KMS-11 (cell line): Measurements from ENCODE around the gene TOMM70.

Experiments used
- H2AFZ ChIP-seq: fragments of 200-600 bp; sonication (generic); 2 replicates; pipeline ENCODE4 v1.6.1; 2016; ENCODE audit warnings: antibody characterized with exemption, mixed run types, low read depth
- H3K27ac ChIP-seq: fragments of 200-600 bp; sonication (generic); 2 replicates; pipeline ENCODE4 v1.6.1; 2016; ENCODE audit warnings: mild to moderate bottlenecking, mixed run types
- H3K27me3 ChIP-seq: fragments of 200-600 bp; sonication (generic); 2 replicates; pipeline ENCODE4 v1.6.1; 2017; ENCODE audit warnings: mild to moderate bottlenecking, low read depth, mixed run types, moderate library complexity; ENCODE audit not compliant: insufficient read depth
- H3K36me3 ChIP-seq: fragments of 200-600 bp; sonication (generic); 2 replicates; pipeline ENCODE4 v1.6.1; 2017; ENCODE audit warnings: mild to moderate bottlenecking, mixed run types; ENCODE audit not compliant: insufficient read depth
- H3K4me1 ChIP-seq: fragments of 200-600 bp; sonication (generic); 2 replicates; pipeline ENCODE4 v1.6.1; 2016; ENCODE audit warnings: mild to moderate bottlenecking, low read depth, mixed run types; ENCODE audit not compliant: poor library complexity, severe bottlenecking
- H3K4me2 ChIP-seq: fragments of 200-600 bp; sonication (generic); 2 replicates; pipeline ENCODE4 v1.7.0; 2016; ENCODE audit warnings: mild to moderate bottlenecking, mixed run types
- H3K4me3 ChIP-seq: fragments of 200-600 bp; sonication (generic); IDR thresholded peaks from 2 replicates; pipeline ENCODE4 v1.6.1; 2017; ENCODE audit warnings: low read depth, low read length, mixed read lengths; ENCODE audit not compliant: insufficient read depth
- H3K79me2 ChIP-seq: fragments of 200-600 bp; sonication (generic); 2 replicates; pipeline ENCODE4 v1.6.1; 2016; ENCODE audit warnings: low read depth, mixed run types; ENCODE audit not compliant: insufficient read depth
- H3K9ac ChIP-seq: fragments of 200-600 bp; sonication (generic); 2 replicates; pipeline ENCODE4 v1.6.1; 2016; ENCODE audit warnings: mild to moderate bottlenecking, mixed run types
- H4K20me1 ChIP-seq: fragments of 200-600 bp; sonication (generic); 2 replicates; pipeline ENCODE4 v1.6.1; 2016; ENCODE audit warnings: mild to moderate bottlenecking, mixed run types; ENCODE audit not compliant: insufficient read depth
- CTCF ChIP-seq: fragments of 200-600 bp; sonication (generic); conservative IDR thresholded peaks from 2 replicates; pipeline ENCODE4 v1.6.1; 2017; ENCODE audit warnings: low read depth, mild to moderate bottlenecking, antibody characterized with exemption, low read length, moderate library complexity, mixed read lengths

TOMM70 gene

GRCh38 chr3:100429187-100429716 is 28.4 kb upstream of the TOMM70 start:
- Histone ChIP-seq H3K4me3 (no peak overlapping the region), H3K4me2 (no peak overlapping the region), H3K27me3 (no peaks in the 10 kb centered on the region), H3K4me1 (no peaks in the 10 kb centered on the region), H3K9ac (no peak overlapping the region), H3K79me2 (no peaks in the 10 kb centered on the region), H3K36me3 (no peaks in the 10 kb centered on the region), H3K27ac (no peak overlapping the region), H4K20me1 (no peaks in the 10 kb centered on the region), H2AFZ (no peak overlapping the region)
- no peak for TF ChIP-seq CTCF

DNA sequence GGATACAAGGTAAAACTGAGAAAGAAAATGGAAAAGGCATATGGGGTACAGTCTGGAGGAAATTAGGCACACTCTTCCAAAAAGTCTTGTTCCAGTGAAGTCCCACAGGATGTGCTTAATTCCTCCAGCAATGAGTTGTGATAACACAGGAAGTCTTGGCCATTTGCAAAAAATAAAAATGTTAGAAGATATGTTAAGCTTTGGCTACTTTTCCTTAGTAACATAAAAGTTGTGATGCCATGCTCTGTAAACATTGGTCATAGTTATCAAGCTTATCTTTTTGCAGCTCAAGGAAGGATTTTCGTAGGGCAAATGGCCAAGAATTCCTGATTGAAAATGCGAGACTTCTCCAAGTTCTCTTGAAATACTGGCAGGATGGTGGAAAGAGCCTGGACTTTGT is 26.8 kb upstream of the TOMM70 start:
- Histone ChIP-seq H3K4me1 (no peaks in the 10 kb centered on the region), H3K9ac (no peak overlapping the region), H3K27ac (no peak overlapping the region), H3K4me3 (no peak overlapping the region), H3K36me3 (no peaks in the 10 kb centered on the region), H4K20me1 (no peaks in the 10 kb centered on the region), H2AFZ (no peak overlapping the region), H3K79me2 (no peaks in the 10 kb centered on the region), H3K27me3 (no peaks in the 10 kb centered on the region), H3K4me2 (no peak overlapping the region)
- TF ChIP-seq CTCF, result no peak

GRCh38 chr3:100426067-100426682 is 25.3 kb upstream of the TOMM70 start:
- H3K9ac ChIP-seq, result no peak overlapping the region
- H3K27ac ChIP-seq, result no peak overlapping the region
- no peaks in the 10 kb centered on the region for H3K4me1 ChIP-seq
- H2AFZ ChIP-seq, result no peak overlapping the region
- no peaks in the 10 kb centered on the region for H3K79me2 ChIP-seq
- no peak for TF ChIP-seq CTCF
- H3K4me2 ChIP-seq, result no peak overlapping the region
- H3K4me3 ChIP-seq, result no peak overlapping the region
- H3K36me3 ChIP-seq, result no peaks in the 10 kb centered on the region
- no peaks in the 10 kb centered on the region for H4K20me1 ChIP-seq
- no peaks in the 10 kb centered on the region for H3K27me3 ChIP-seq

DNA sequence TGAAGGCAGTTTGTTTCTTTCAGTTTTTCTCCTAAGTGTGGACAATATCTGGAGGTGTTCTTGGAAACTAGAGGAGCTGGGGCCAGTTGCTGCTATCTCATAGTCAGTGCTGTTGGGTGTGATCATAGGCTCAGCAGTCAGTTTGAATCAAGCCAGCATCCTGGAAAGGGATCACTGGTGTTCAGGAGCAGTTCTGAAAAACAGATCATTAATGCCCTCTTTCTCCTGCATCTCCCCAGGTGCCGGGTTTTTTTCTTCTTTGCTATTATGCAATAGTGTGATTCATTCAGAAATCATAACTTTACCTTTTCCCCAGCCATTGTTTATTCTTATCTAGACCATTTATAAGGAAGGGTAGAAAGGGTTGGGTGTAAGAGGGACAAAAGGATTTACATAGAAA is 24.4 kb upstream of the TOMM70 start:
- no peaks in the 10 kb centered on the region for H3K4me1 ChIP-seq
- H3K4me2 ChIP-seq, result no peak overlapping the region
- H3K27me3 ChIP-seq, result no peaks in the 10 kb centered on the region
- H4K20me1 ChIP-seq, result no peaks in the 10 kb centered on the region
- no peak overlapping the region for H3K9ac ChIP-seq
- no peaks in the 10 kb centered on the region for H3K36me3 ChIP-seq
- H2AFZ ChIP-seq, result no peak overlapping the region
- H3K4me3 ChIP-seq, result no peak overlapping the region
- TF ChIP-seq CTCF, result no peak
- H3K27ac ChIP-seq, result no peak overlapping the region
- no peaks in the 10 kb centered on the region for H3K79me2 ChIP-seq
